Measurements from ENCODE around the gene SLBP.

SLBP gene

DNA sequence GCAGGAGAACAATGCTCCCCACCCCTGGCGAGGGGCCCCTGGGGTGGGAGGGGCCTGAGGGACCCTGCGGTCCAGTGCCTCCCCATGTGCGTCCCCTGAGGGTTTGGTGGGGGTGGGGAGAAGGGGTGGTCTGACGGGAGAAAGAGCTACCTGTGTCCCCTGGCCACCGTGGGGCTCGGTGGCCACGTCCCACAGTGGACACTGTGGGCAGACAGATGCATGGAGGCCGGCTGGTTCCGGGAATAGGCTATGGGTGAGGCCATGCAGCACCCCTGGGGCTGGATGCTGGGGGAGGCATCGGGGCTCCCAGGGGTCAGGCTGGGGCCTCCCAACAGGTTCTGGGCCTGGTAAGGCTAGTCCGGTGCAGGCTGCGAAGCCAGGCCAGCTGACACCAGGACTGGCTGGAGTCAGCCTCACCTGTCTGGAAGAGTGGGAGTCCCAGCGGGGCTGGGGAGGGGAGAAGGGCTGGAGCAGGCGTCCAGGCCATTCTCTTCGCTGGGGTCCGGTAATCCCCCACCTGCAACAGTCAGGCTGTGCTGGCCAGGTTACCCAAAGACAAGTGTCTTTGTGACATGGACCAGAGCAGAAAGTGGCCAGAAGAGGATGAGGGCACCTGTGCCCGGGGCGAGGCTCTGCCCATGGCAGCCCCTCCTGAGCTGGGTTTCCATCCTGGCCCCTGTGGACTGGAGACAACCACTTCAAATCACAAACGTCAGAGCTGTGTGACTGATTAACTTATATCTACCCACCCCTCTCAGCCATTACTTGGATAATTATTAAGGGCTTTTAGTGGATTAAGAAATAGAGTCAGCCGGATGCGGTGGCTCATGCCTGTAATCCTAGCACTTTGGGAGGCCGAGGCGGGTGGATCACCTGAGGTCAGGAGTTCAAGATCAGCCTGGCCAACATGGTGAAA, 26.6 kb downstream of the SLBP start:
- peaks cover 3% of the 10 kb centered on the region for H3K4me1 ChIP-seq (ENCODE audit: control insufficient read depth, insufficient read depth, low read length)
- no peaks in the 10 kb centered on the region for H3K27me3 ChIP-seq (ENCODE audit: control insufficient read depth, insufficient read depth, low read length)
- H3K9ac ChIP-seq (ENCODE audit: low read length): no peak overlapping the region
- no peak overlapping the region for H3K4me3 ChIP-seq (ENCODE audit: low read length)
- H3K36me3 ChIP-seq (ENCODE audit: control insufficient read depth, insufficient read depth, low read length): no peaks in the 10 kb centered on the region
- no peaks in the 10 kb centered on the region for H3K9me3 ChIP-seq (ENCODE audit: control insufficient read depth, low read length)

DNA sequence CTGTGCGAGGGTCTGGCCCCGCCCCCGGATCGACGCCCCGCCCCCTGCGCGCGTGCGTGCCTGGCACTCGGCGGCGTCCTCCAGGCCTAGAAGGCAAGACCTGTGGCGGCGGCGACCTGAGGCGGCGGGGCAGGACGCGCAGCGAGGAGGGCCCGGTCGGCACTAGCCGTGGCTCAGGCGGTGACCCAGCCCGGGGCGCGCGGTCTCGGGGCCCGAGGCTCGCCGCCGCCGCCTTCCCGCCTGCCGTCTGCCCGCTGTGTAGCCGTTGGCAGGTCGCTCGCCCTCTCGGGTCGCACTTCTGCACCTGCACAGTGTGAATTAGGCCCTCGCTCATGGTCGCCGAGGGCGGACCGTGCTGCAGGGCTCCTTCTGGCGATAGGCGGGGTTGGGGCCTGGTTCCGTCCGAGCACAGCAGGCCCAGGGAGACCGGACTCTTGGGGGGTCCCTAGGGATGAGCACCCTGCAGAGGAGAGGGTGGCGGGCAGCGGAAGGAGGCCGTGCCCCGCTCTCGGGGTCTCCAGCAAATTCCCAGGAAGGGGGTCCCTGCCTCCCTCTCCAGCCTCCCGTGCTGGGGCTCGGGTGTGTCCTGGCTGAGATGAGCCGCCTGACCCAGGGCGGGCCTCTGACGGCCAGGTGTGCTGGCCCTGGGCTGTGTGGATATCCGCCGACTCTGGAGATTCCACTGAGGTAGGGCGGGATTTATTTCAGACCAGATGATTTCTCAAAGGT, 27.4 kb downstream of the SLBP start:
- Histone ChIP-seq H3K9me3 (ENCODE audit: control insufficient read depth, low read length) (no peaks in the 10 kb centered on the region), H3K4me1 (ENCODE audit: control insufficient read depth, insufficient read depth, low read length) (peaks cover 3% of the 10 kb centered on the region), H3K9ac (ENCODE audit: low read length) (no peak overlapping the region), H3K27me3 (ENCODE audit: control insufficient read depth, insufficient read depth, low read length) (no peaks in the 10 kb centered on the region), H3K36me3 (ENCODE audit: control insufficient read depth, insufficient read depth, low read length) (no peaks in the 10 kb centered on the region), H3K4me3 (ENCODE audit: low read length) (no peak overlapping the region)

- Histone ChIP-seq H3K9me3 (ENCODE audit: control insufficient read depth, low read length) (no peaks in the 10 kb centered on the region), H3K27me3 (ENCODE audit: control insufficient read depth, insufficient read depth, low read length) (no peaks in the 10 kb centered on the region), H3K4me1 (ENCODE audit: control insufficient read depth, insufficient read depth, low read length) (peaks cover 3% of the 10 kb centered on the region), H3K36me3 (ENCODE audit: control insufficient read depth, insufficient read depth, low read length) (no peaks in the 10 kb centered on the region), H3K9ac (ENCODE audit: low read length) (peak within 1 kb of the TSS; percentile 1), H3K4me3 (ENCODE audit: low read length) (no peak within 1 kb of the TSS)
Measured at GRCh38 chr4:1683736-1684505, 28.2 kb downstream of the SLBP start, which contains the start of gene FAM53A. Gene FAM53A, minus strand, starts transcription at chr4:1684313. Its CDS starts 15,572 bp downstream, at chr4:1668741.

DNA sequence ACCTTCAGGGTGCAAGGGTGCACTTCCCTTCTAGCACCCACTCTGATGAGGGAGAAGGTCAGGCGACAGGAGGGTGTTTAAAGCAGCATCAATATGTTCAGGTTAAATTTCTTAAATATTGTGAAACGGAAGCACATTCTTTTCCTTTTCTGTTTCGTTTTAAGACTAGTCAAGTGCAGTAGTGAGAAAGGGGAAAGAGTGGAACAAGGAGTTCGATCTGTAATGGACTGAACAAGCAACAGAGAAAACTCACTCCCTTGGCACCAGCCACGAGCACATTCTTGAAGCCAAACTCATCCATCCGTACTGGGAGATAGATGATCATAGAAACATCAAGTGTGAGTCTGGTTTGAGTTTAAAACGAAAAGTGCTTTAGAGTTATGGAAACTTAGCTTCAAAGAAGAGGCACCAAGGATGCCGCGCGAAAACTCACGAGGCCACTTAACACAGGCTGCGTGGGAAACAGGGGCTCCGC, 28.8 kb downstream of the SLBP start:
- no peaks in the 10 kb centered on the region for H3K9me3 ChIP-seq (ENCODE audit: control insufficient read depth, low read length)
- no peak overlapping the region for H3K4me3 ChIP-seq (ENCODE audit: low read length)

GRCh38 chr4:1682860-1683259, 29.3 kb downstream of the SLBP start:
- H3K4me1 ChIP-seq (ENCODE audit: control insufficient read depth, insufficient read depth, low read length): peaks cover 3% of the 10 kb centered on the region
- no peaks in the 10 kb centered on the region for H3K9me3 ChIP-seq (ENCODE audit: control insufficient read depth, low read length)
- no peak overlapping the region for H3K4me3 ChIP-seq (ENCODE audit: low read length)
- no peaks in the 10 kb centered on the region for H3K27me3 ChIP-seq (ENCODE audit: control insufficient read depth, insufficient read depth, low read length)
- H3K36me3 ChIP-seq (ENCODE audit: control insufficient read depth, insufficient read depth, low read length): no peaks in the 10 kb centered on the region
- H3K9ac ChIP-seq (ENCODE audit: low read length): no peak overlapping the region

More for the DNA sequence above, 28.8 kb downstream of the SLBP start:
- peak overlapping the region; percentile 1 for H3K9ac ChIP-seq (ENCODE audit: low read length)
- peaks cover 3% of the 10 kb centered on the region for H3K4me1 ChIP-seq (ENCODE audit: control insufficient read depth, insufficient read depth, low read length)
- H3K27me3 ChIP-seq (ENCODE audit: control insufficient read depth, insufficient read depth, low read length): no peaks in the 10 kb centered on the region
- no peaks in the 10 kb centered on the region for H3K36me3 ChIP-seq (ENCODE audit: control insufficient read depth, insufficient read depth, low read length)

DNA sequence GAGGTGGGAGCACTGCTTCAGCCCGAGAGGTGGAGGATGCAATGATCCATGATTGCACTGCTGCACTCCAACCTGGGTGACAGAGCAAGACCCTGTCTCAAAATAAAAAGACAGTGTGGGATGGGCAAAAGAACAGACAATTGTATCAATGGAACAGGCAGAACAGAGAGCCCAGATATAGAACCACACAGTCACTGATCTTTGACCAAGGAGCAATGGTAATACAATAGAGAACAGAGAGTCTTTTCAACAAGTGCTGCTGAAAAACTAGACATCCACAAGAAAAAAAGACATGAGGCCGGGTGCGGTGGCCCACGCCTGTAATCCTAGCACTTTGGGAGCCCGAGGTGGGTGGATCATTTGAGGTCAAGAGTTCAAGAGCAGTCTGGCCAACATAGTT, 33.9 kb downstream of the SLBP start:
- Histone ChIP-seq H3K4me3 (ENCODE audit: low read length) (no peak overlapping the region), H3K36me3 (ENCODE audit: control insufficient read depth, insufficient read depth, low read length) (no peaks in the 10 kb centered on the region), H3K4me1 (ENCODE audit: control insufficient read depth, insufficient read depth, low read length) (no peaks in the 10 kb centered on the region), H3K9me3 (ENCODE audit: control insufficient read depth, low read length) (no peaks in the 10 kb centered on the region), H3K9ac (ENCODE audit: low read length) (no peak overlapping the region), H3K27me3 (ENCODE audit: control insufficient read depth, insufficient read depth, low read length) (peaks cover 3% of the 10 kb centered on the region)

DNA sequence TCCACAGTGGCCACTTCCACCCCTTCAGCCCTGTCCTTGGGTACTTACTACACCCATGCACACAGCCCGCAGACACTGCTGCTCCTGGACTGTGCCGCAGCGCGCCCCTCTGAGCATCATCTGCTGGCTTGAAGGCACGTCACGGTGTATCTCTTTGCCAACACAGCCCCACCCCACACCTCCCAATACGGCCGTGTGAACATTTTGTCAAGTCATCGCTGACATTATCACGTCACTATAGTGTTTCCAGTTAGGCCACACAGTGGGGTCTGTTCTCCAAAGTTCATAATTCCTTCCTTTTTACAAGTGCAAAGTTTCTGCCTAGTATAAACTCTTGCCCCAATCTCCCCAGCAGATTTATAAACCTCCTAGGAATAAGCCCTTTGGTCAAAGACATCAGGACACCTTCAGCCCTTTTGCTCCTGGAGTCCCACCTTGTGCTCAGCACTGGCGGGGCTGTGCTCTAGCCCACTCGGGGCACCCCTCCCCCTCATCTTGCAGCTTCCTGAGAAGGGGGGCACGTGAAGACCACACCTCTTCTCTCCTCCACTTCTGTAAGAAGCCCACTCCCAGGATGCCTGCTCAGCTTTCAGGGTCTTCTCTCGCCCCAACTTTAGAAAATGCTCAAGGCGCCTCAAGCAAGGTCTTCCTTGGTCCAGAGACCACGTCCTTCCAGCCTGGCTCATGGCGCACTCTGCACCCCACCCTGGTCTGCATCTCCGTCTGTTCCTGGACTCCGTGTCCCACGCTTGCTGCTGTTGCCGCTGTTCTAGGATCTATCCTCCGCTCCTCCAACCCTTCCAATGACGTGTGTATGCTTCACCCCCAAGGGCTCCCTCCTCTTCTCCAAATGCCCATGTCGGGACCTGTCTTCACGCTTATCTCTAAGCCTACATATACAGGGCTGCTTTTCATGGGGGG, 35.3 kb downstream of the SLBP start:
- Histone ChIP-seq H3K4me3 (ENCODE audit: low read length) (no peak overlapping the region), H3K4me1 (ENCODE audit: control insufficient read depth, insufficient read depth, low read length) (no peaks in the 10 kb centered on the region), H3K9ac (ENCODE audit: low read length) (no peak overlapping the region), H3K9me3 (ENCODE audit: control insufficient read depth, low read length) (no peaks in the 10 kb centered on the region), H3K27me3 (ENCODE audit: control insufficient read depth, insufficient read depth, low read length) (peaks cover 3% of the 10 kb centered on the region), H3K36me3 (ENCODE audit: control insufficient read depth, insufficient read depth, low read length) (no peaks in the 10 kb centered on the region)

DNA sequence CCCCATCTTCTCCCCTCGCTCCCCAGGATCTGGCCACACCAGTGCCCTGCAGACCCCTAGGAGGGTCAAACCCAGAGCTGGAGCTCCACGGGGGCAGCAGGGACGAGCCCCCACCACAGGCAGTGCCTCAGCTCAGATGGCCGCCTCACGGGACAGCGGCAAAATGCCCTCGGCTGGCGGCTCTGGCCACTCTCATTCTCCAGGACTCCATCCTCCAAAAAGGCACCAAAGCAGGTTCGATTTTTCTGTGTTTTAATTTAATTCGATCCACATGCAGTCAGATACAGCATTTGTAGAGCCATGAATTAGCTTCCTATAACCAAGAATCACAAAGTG, 36.3 kb downstream of the SLBP start:
- Histone ChIP-seq H3K27me3 (ENCODE audit: control insufficient read depth, insufficient read depth, low read length) (peaks cover 3% of the 10 kb centered on the region), H3K9me3 (ENCODE audit: control insufficient read depth, low read length) (no peaks in the 10 kb centered on the region), H3K4me3 (ENCODE audit: low read length) (no peak overlapping the region), H3K36me3 (ENCODE audit: control insufficient read depth, insufficient read depth, low read length) (no peaks in the 10 kb centered on the region), H3K4me1 (ENCODE audit: control insufficient read depth, insufficient read depth, low read length) (no peaks in the 10 kb centered on the region), H3K9ac (ENCODE audit: low read length) (no peak overlapping the region)

GRCh38 chr4:1675136-1675801, 36.9 kb downstream of the SLBP start:
- no peak overlapping the region for H3K4me3 ChIP-seq (ENCODE audit: low read length)
- H3K9ac ChIP-seq (ENCODE audit: low read length): no peak overlapping the region
- H3K36me3 ChIP-seq (ENCODE audit: control insufficient read depth, insufficient read depth, low read length): no peaks in the 10 kb centered on the region
- peaks cover 3% of the 10 kb centered on the region for H3K27me3 ChIP-seq (ENCODE audit: control insufficient read depth, insufficient read depth, low read length)
- no peaks in the 10 kb centered on the region for H3K9me3 ChIP-seq (ENCODE audit: control insufficient read depth, low read length)
- no peaks in the 10 kb centered on the region for H3K4me1 ChIP-seq (ENCODE audit: control insufficient read depth, insufficient read depth, low read length)

DNA sequence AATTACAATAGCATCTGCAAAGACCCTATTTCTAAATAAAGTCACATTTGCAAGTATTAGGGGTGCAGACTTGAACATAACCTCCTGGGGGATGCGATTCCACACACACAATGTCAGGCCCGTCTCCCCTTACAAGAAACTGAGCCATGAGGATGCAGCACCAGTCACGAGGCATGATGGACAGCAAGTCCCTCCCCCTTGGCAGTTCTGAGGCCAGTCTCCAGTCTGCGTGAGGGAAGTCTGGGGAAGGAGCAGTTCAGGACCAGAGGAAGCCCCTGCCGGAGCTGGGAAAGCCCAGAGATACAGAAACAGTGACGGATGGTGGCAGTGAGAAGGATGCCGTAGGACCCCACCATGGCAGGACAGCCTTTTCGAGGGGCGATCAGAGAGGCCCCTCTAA, 37.4 kb downstream of the SLBP start:
- no peaks in the 10 kb centered on the region for H3K9me3 ChIP-seq (ENCODE audit: control insufficient read depth, low read length)
- H3K4me1 ChIP-seq (ENCODE audit: control insufficient read depth, insufficient read depth, low read length): no peaks in the 10 kb centered on the region
- no peak overlapping the region for H3K4me3 ChIP-seq (ENCODE audit: low read length)
- H3K27me3 ChIP-seq (ENCODE audit: control insufficient read depth, insufficient read depth, low read length): peaks cover 3% of the 10 kb centered on the region
- no peak overlapping the region for H3K9ac ChIP-seq (ENCODE audit: low read length)
- no peaks in the 10 kb centered on the region for H3K36me3 ChIP-seq (ENCODE audit: control insufficient read depth, insufficient read depth, low read length)

DNA sequence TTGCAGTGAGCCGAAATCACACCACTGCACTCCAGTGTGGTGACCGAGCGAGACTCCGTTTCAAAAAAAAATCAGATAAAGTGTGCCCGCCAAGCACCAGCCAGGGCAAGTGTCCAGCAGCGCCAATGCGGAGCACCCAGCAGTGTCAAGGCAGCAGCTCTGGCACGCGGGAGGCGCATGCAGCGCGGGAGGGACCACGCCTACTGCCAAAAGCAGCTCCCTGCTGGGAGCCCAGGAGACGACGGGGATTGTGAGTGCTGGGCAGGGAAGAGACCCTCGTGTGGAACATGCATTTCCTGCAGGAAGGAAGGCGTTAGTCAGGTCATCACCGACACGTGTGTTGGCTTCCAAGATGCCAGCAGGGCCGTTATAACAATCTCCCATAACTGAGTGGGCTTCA, 38.4 kb downstream of the SLBP start:
- H3K4me1 ChIP-seq (ENCODE audit: control insufficient read depth, insufficient read depth, low read length): no peaks in the 10 kb centered on the region
- H3K4me3 ChIP-seq (ENCODE audit: low read length): no peak overlapping the region
- H3K27me3 ChIP-seq (ENCODE audit: control insufficient read depth, insufficient read depth, low read length): peaks cover 3% of the 10 kb centered on the region
- H3K9ac ChIP-seq (ENCODE audit: low read length): no peak overlapping the region
- H3K36me3 ChIP-seq (ENCODE audit: control insufficient read depth, insufficient read depth, low read length): no peaks in the 10 kb centered on the region
- H3K9me3 ChIP-seq (ENCODE audit: control insufficient read depth, low read length): no peaks in the 10 kb centered on the region

Measured in mucosa of stomach (tissue), 1 donor.